K562 (cell line): ENCODE results near the gene UBE2K. TPM values are rescaled to one million over a fixed set of nuclear protein-coding genes. Genes with fewer than 3 reads are reported as not detected.

Experiments
- ATAC-seq: fragments of 200-7000 bp; cut with Tn5 transposase; 3 replicates; pipeline ENCODE4 v1.9.1; 2020; ENCODE audit warnings: moderate library complexity
- BruUV-seq: library from RNA; stranded (reverse); fragments of 400-500 nt; replicated peaks from 2 replicates; lab custom pipeline; 2021; lab: Mats Ljungman, UMichigan
- CTCF ChIA-PET: fragments of 300-600 bp; formaldehyde crosslinking; extraction: SDS; loops from one replicate; lab custom pipeline; 2021; ENCODE audit warnings: low intra/inter-chr PET ratio; lab: Yijun Ruan, JAX
- POLR2A ChIA-PET: fragments of 300-600, 350-650 bp; sonication (Branson Sonifier 250); formaldehyde crosslinking; extraction: SDS; loops from one replicate; lab custom pipeline; 2021; ENCODE audit warnings: antibody characterized with exemption, inconsistent platforms; lab: Yijun Ruan, JAX
- DNase-seq, 4 experiments: peaks; one replicate each; pipeline versions ENCODE4 v3.0.0 to v3.0.0-alpha.2; 2011 to 2018; ENCODE audit warnings: low spot score in 3 of 4, mixed read lengths in 3 of 4; ENCODE audit errors: extremely low read depth in 1 of 4
- FAIRE-seq: peaks from 2 replicates; lab custom pipeline; 2011; peaks lifted over from hg19 to GRCh38; lab: Jason Lieb, UNC
- H2AFZ ChIP-seq: 2 replicates; pipeline ENCODE4 v1.6.0; 2011; ENCODE audit warnings: low read depth, low read length, control low read depth, inconsistent platforms
- H3K27ac ChIP-seq: fragments of 200-600 bp; 3 replicates; pipeline ENCODE4 v1.8.0; 2011; ENCODE audit warnings: low read depth, mild to moderate bottlenecking, control low read depth, inconsistent platforms, low read length, moderate library complexity, mixed read lengths; ENCODE audit errors: extremely low read depth
- H3K27me3 ChIP-seq, 2 experiments: fragments of 300-600 bp in 1 of 2; 2 replicates in 1 of 2; 3 replicates in 1 of 2; pipeline versions ENCODE4 v1.6.0 to v1.8.0; 2011; ENCODE audit warnings: inconsistent platforms in 2 of 2, low read length in 2 of 2, mild to moderate bottlenecking in 1 of 2, mixed read lengths in 1 of 2, moderate library complexity in 1 of 2; ENCODE audit not compliant: control insufficient read depth in 2 of 2, insufficient read depth in 2 of 2
- H3K36me3 ChIP-seq: fragments of 300-600 bp; 3 replicates; pipeline ENCODE4 v1.8.0; 2011; ENCODE audit warnings: mild to moderate bottlenecking, low read length, inconsistent platforms; ENCODE audit not compliant: control insufficient read depth, insufficient read depth
- H3K4me1 ChIP-seq, 2 experiments: fragments of 200-600 bp in 1 of 2; replicated peaks in 1 of 2; 2 replicates in 1 of 2; 3 replicates in 1 of 2; pipeline versions ENCODE4 v1.5.1 to v1.8.0; 2011; ENCODE audit warnings: inconsistent platforms in 2 of 2, low read length in 2 of 2, mild to moderate bottlenecking in 1 of 2, mixed read lengths in 1 of 2, moderate library complexity in 1 of 2; ENCODE audit not compliant: control insufficient read depth in 2 of 2, insufficient read depth in 2 of 2
- H3K4me2 ChIP-seq: 2 replicates; pipeline ENCODE4 v1.6.1; 2011; ENCODE audit warnings: low read length, control low read depth, inconsistent platforms, mixed read lengths; ENCODE audit not compliant: insufficient read depth
- H3K4me3 ChIP-seq: fragments of 200-600 bp; sonication (generic), shearing (Covaris generic); 2 replicates; pipeline ENCODE4 v1.5.1; 2016; ENCODE audit warnings: control low read depth, inconsistent platforms
- H3K79me2 ChIP-seq: fragments of 200-600 bp; 3 replicates; pipeline ENCODE4 v1.8.0; 2011; ENCODE audit warnings: low read length, inconsistent platforms; ENCODE audit not compliant: control insufficient read depth, insufficient read depth
- H3K9ac ChIP-seq, 2 experiments: 2 replicates each; pipeline versions ENCODE4 v1.6.0 to v1.6.1; 2011; ENCODE audit warnings: low read depth in 2 of 2, low read length in 2 of 2, control low read depth in 1 of 2, inconsistent platforms in 1 of 2, mild to moderate bottlenecking in 1 of 2, mixed read lengths in 1 of 2; ENCODE audit not compliant: insufficient read depth in 1 of 2
- H3K9me1 ChIP-seq: one replicate; pipeline ENCODE4 v1.6.0; 2011; ENCODE audit warnings: inconsistent platforms, mild to moderate bottlenecking, low read length, moderate library complexity; ENCODE audit not compliant: control insufficient read depth, insufficient read depth
- H3K9me3 ChIP-seq: replicated peaks from 2 replicates; pipeline ENCODE4 v1.5.1; 2011; ENCODE audit warnings: low read depth, low read length, inconsistent platforms; ENCODE audit not compliant: control insufficient read depth, insufficient read depth
- H4K20me1 ChIP-seq: replicated peaks from 2 replicates; pipeline ENCODE4 v1.6.1; 2011; ENCODE audit warnings: low read length, inconsistent platforms, mixed read lengths; ENCODE audit not compliant: control insufficient read depth, insufficient read depth
- ARID2 ChIP-seq: fragments of 450-650 bp; IDR thresholded peaks from 2 replicates; pipeline ENCODE4 v1.6.1; 2017; ENCODE audit warnings: antibody characterized with exemption, mild to moderate bottlenecking
- DEAF1 ChIP-seq: fragments of 450-650 bp; formaldehyde crosslinking; IDR thresholded peaks from 2 replicates; pipeline ENCODE4 v1.4.0; 2020; ENCODE audit warnings: mild to moderate bottlenecking, moderate library complexity
- E2F4 ChIP-seq: sonication (generic); formaldehyde crosslinking; IDR thresholded peaks from 2 replicates; pipeline ENCODE4 v1.8.0; 2022; ENCODE audit warnings: mild to moderate bottlenecking, low read depth, missing genetic modification reagents
- JUND ChIP-seq, 2 experiments: IDR thresholded peaks; 2 replicates in 1 of 2; 3 replicates in 1 of 2; pipeline ENCODE4 v1.6.1; 2011; ENCODE audit warnings: borderline replicate concordance in 2 of 2, low read depth in 2 of 2, low read length in 2 of 2, improper control_type of control experiment in 1 of 2, missing biosample characterization in 1 of 2, missing genetic modification characterization in 1 of 2, missing genetic modification reagents in 1 of 2
- POLR2A ChIP-seq: fragments of 450-650 bp; conservative IDR thresholded peaks from 2 replicates; pipeline ENCODE4 v1.6.1; 2016
- SNAPC5 ChIP-seq: fragments of 250-450 bp; sonication (Bioruptor Pico); IDR thresholded peaks from 2 replicates; pipeline ENCODE4 v1.8.0; 2021; ENCODE audit warnings: moderate library complexity, mild to moderate bottlenecking, inconsistent platforms
- TCF3 ChIP-seq: sonication (generic); formaldehyde crosslinking; IDR thresholded peaks from 2 replicates; pipeline ENCODE4 v1.4.0; 2020; ENCODE audit warnings: mild to moderate bottlenecking, missing genetic modification reagents
- TFE3 ChIP-seq: fragments of 450-650 bp; formaldehyde crosslinking; IDR thresholded peaks from 2 replicates; pipeline ENCODE4 v1.4.0; 2020; ENCODE audit warnings: mild to moderate bottlenecking, mixed read lengths
- TOE1 ChIP-seq, 2 experiments: fragments of 450-650 bp in 1 of 2; sonication (generic) in 1 of 2; formaldehyde crosslinking in 1 of 2; IDR thresholded peaks; 2 replicates each; pipeline versions ENCODE4 v1.7.1 to v1.8.0; 2016 to 2022; ENCODE audit warnings: borderline replicate concordance in 2 of 2, mild to moderate bottlenecking in 2 of 2, antibody characterized with exemption in 1 of 2, inconsistent platforms in 1 of 2, low read depth in 1 of 2, missing genetic modification reagents in 1 of 2, moderate library complexity in 1 of 2
- ZBTB2 ChIP-seq: fragments of 450-650 bp; IDR thresholded peaks from 2 replicates; pipeline ENCODE4 v1.6.1; 2016; ENCODE audit warnings: antibody characterized with exemption
- ZNF124 ChIP-seq: sonication (generic); formaldehyde crosslinking; IDR thresholded peaks from 2 replicates; pipeline ENCODE4 v1.8.1; 2022; ENCODE audit warnings: missing genetic modification reagents
- ZNF695 ChIP-seq: fragments of 450-650 bp; formaldehyde crosslinking; IDR thresholded peaks from 2 replicates; pipeline ENCODE4 v1.4.0; 2020; ENCODE audit warnings: mild to moderate bottlenecking, moderate library complexity
- WGBS: fragments of 100-300 bp; shearing (Covaris generic); methylation state at CpG from one replicate; pipeline ENCODE4 v1.1.6; 2016; ENCODE audit warnings: low coverage, mixed read lengths; ENCODE audit not compliant: insufficient coverage; ENCODE audit errors: missing lambda C conversion rate; 5-methylcytosine and 5-hydroxymethylcytosine counted together
- in situ Hi-C: fragments of 300-500 bp; cut with MboI; formaldehyde crosslinking; loops from 4 replicates; pipeline ENCODE4 v1.15.0; 2018; ENCODE audit warnings: inconsistent platforms, mixed read lengths
- intact Hi-C: fragments of 100-400 bp; cut with micrococcal nuclease; formaldehyde crosslinking; loops from 2 replicates; pipeline ENCODE4 v1.14.2; 2022
- polyA plus RNA-seq, 8 experiments: library from polyadenylated mRNA; depleted of rRNA in 4 of 8; stranded (reverse) in 5 of 8; unstranded in 3 of 8; fragments of >200 nt; fragmentation: Nextera tagmentation in 2 of 8; fragmentation: Illumina TruSeq in 1 of 8; extraction: Ambion mirVana in 2 of 8; extraction: Trizol in 1 of 8; gene quantifications; 2 replicates each; pipeline versions ENCODE4 v1.2.1 to v1.2.3, GENCODE V29; 2011 to 2014; ENCODE audit warnings: inconsistent platforms in 1 of 8, missing spikeins in 1 of 8
- total RNA-seq, 7 experiments: library from RNA; depleted of rRNA in 6 of 7; stranded (reverse); fragments of >200 nt in 6 of 7; fragmentation: Illumina TruSeq in 2 of 7; extraction: Trizol in 2 of 7; gene quantifications; 2 replicates each; pipeline versions ENCODE4 v1.2.1 to v1.2.3, GENCODE V29; 2011 to 2021; ENCODE audit warnings: low replicate concordance in 1 of 7

The UBE2K gene
- total and polyA plus RNA-seq, 9 of the 15 experiments (the other 6 are each of a cell fraction or from before 2014, with no cell fraction given) = 29.8 to 190 (median 62.6) TPM

GRCh38 chr4:39715788-39716187 lies 17.9 kb downstream of the UBE2K start (continued):
- no peak for TF ChIP-seq TFE3 (CRISPR knock-in tag)
- TF ChIP-seq E2F4 (CRISPR knock-in tag) = no peak
- TF ChIP-seq TOE1 (IDR thresholded peaks at IDR 0.05; ENCODE audit: borderline replicate concordance) = no peak
- TF ChIP-seq TOE1 (CRISPR knock-in tag; IDR thresholded peaks at IDR 0.05; ENCODE audit: borderline replicate concordance, low read depth) = no peak
- TF ChIP-seq ZNF124 (CRISPR knock-in tag) = no peak
- TF ChIP-seq, all 486 proteins: peak for 0

GRCh38 chr4:39716356-39716755 lies 18.4 kb downstream of the UBE2K start:
- TF ChIP-seq ARID2 = no peak
- TF ChIP-seq DEAF1 (CRISPR knock-in tag) = no peak
- no peak for TF ChIP-seq SNAPC5 (CRISPR knock-in tag)
- no peak for TF ChIP-seq JUND (IDR thresholded peaks at IDR 0.05; ENCODE audit: borderline replicate concordance, low read depth, low read length)
- TF ChIP-seq JUND (tag; IDR thresholded peaks at IDR 0.05; ENCODE audit: borderline replicate concordance, low read depth, low read length) = no peak
- TF ChIP-seq TCF3 (CRISPR knock-in tag) = no peak
- no peak for TF ChIP-seq POLR2A
- no peak for TF ChIP-seq ZNF695 (CRISPR knock-in tag)
- TF ChIP-seq ZBTB2 = no peak
- Histone ChIP-seq H3K36me3 (peaks cover 49% of the 10 kb centered on the region; the same call in 2 of the 3 replicates), H3K4me2 (no peak overlapping the region), H4K20me1 (peaks cover 18% of the 10 kb centered on the region; the same call in 1 of the 2 replicates), H3K79me2 (peaks cover 95% of the 10 kb centered on the region), H3K9ac (no peak overlapping the region), H3K9me1 (no peaks in the 10 kb centered on the region), H2AFZ (no peak overlapping the region), H3K4me1 (peaks cover 0 to 9% of the 10 kb centered on the region in 2 experiments; a peak in 2 of 5 replicates), H3K9me3 (no peaks in the 10 kb centered on the region), H3K27me3 (no peaks in the 10 kb centered on the region), H3K27ac (no peak overlapping the region), H3K4me3 (no peak overlapping the region)
- FAIRE-seq (no peak), ATAC-seq (no peak), DNase-seq (no peak)
- ChIA-PET POLR2A (interaction anchor here (1.2 kb wide), 1 partner anchor 33 kb away, joined by 3 read pairs; no protein-coding TSS in a partner anchor), CTCF (no interaction called here)
- whole genome bisulfite sequencing = 94% methylated on average over 10 of the region's 11 CpGs
- intact Hi-C loops (no loop called here), in situ Hi-C loops (no loop called here)
- no TSS peak for BruUV-seq
